K562 (cell line): ENCODE measurements around the gene CCDC117. TPM values are rescaled to one million over a fixed set of nuclear protein-coding genes. Genes with fewer than 3 reads are reported as not detected.

Experiments
- CLOCK ChIP-seq: fragments of 250-450 bp; sonication (Bioruptor Pico); IDR thresholded peaks from 2 replicates; pipeline ENCODE4 v1.4.0; 2020; ENCODE audit warnings: mild to moderate bottlenecking, moderate library complexity, borderline replicate concordance
- ILK ChIP-seq: fragments of 450-650 bp; IDR thresholded peaks from 2 replicates; pipeline ENCODE4 v1.6.1; 2016; ENCODE audit warnings: missing genetic modification characterization, low read depth, mild to moderate bottlenecking, missing compliant biosample characterization, moderate library complexity, borderline replicate concordance
- MXD1 ChIP-seq: fragments of 250-450 bp; sonication (Bioruptor Pico); IDR thresholded peaks from 2 replicates; pipeline ENCODE4 v1.8.0; 2021; ENCODE audit warnings: borderline replicate concordance, mild to moderate bottlenecking, moderate library complexity; ENCODE audit not compliant: poor library complexity, severe bottlenecking
- NONO ChIP-seq, 2 experiments: fragments of 200-400 bp in 1 of 2; fragments of 450-650 bp in 1 of 2; formaldehyde crosslinking in 1 of 2; IDR thresholded peaks; 2 replicates each; pipeline ENCODE4 v1.6.1; 2017; ENCODE audit warnings: low read depth in 2 of 2, mild to moderate bottlenecking in 2 of 2, moderate library complexity in 2 of 2, low read length in 1 of 2
- STAT6 ChIP-seq: sonication (generic); formaldehyde crosslinking; IDR thresholded peaks from 2 replicates; pipeline ENCODE4 v1.8.1; 2023; ENCODE audit warnings: mild to moderate bottlenecking, missing genetic modification reagents
- ZBTB26 ChIP-seq: fragments of 450-650 bp; formaldehyde crosslinking; IDR thresholded peaks from 2 replicates; pipeline ENCODE4 v1.4.0; 2022; ENCODE audit warnings: missing genetic modification characterization
- ZBTB40 ChIP-seq, 2 experiments: fragments of 450-650 bp in 1 of 2; sonication (generic) in 1 of 2; formaldehyde crosslinking in 1 of 2; IDR thresholded peaks; 2 replicates each; pipeline versions ENCODE4 v1.7.1 to v1.9.0; 2016 to 2022; ENCODE audit warnings: inconsistent platforms in 1 of 2, mild to moderate bottlenecking in 1 of 2, missing genetic modification reagents in 1 of 2
- polyA plus RNA-seq, 8 experiments: library from polyadenylated mRNA; depleted of rRNA in 4 of 8; stranded (reverse) in 5 of 8; unstranded in 3 of 8; fragments of >200 nt; fragmentation: Nextera tagmentation in 2 of 8; fragmentation: Illumina TruSeq in 1 of 8; extraction: Ambion mirVana in 2 of 8; extraction: Trizol in 1 of 8; gene quantifications; 2 replicates each; pipeline versions ENCODE4 v1.2.1 to v1.2.3, GENCODE V29; 2011 to 2014; ENCODE audit warnings: inconsistent platforms in 1 of 8, missing spikeins in 1 of 8
- total RNA-seq, 7 experiments: library from RNA; depleted of rRNA in 6 of 7; stranded (reverse); fragments of >200 nt in 6 of 7; fragmentation: Illumina TruSeq in 2 of 7; extraction: Trizol in 2 of 7; gene quantifications; 2 replicates each; pipeline versions ENCODE4 v1.2.1 to v1.2.3, GENCODE V29; 2011 to 2021; ENCODE audit warnings: low replicate concordance in 1 of 7

The CCDC117 gene
- total and polyA plus RNA-seq, 9 of the 15 experiments (the other 6 are each of a cell fraction or from before 2014, with no cell fraction given), result 5.7 to 23.3 (median 15.8) TPM

- TF ChIP-seq CLOCK (CRISPR knock-in tag) (no peak), ILK (tag) (no peak), ZBTB26 (0 out of 2 replicates have a peak, but pooled peaks have one; percentile 76), ZBTB40 (IDR thresholded peaks at IDR 0.05) (0 out of 2 replicates have a peak, but pooled peaks have one; percentile 36), ZBTB40 (CRISPR knock-in tag; IDR thresholded peaks at IDR 0.05) (no peak), STAT6 (CRISPR knock-in tag) (no peak), NONO (IDR thresholded peaks at IDR 0.05; ENCODE audit: low read depth in 2 of 2, low read length in 1 of 2) (no peak), MXD1 (CRISPR knock-in tag) (no peak)
Measured at GRCh38 chr22:28798810-28799605, 26.5 kb downstream of the CCDC117 start (continued).
